GM12865 (cell line): ENCODE measurements around the gene MBD3.
"Not testable (repeated sequence)": the region's sequence is repeated elsewhere in the genome, so short reads cannot be mapped to it uniquely, and the experiment has no call there.

Source experiments
- DNase-seq: peaks from one replicate; pipeline ENCODE4 v3.0.0; 2010; ENCODE audit warnings: low read depth
- H3K4me3 ChIP-seq: 2 replicates; pipeline ENCODE4 v1.5.1; 2011; ENCODE audit warnings: mild to moderate bottlenecking, low read depth, low read length, control low read depth
- CTCF ChIP-seq: IDR thresholded peaks from 2 replicates; pipeline ENCODE4 v1.5.1; 2011; ENCODE audit warnings: low read length, control low read depth, low read depth, inconsistent platforms; ENCODE audit not compliant: insufficient read depth; ENCODE audit errors: missing control alignments

Gene MBD3

GRCh38 chr19:1538978-1539377 lies 53.7 kb downstream of the MBD3 start:
- DNase-seq: no peak
- no peak for TF ChIP-seq CTCF
- H3K4me3 ChIP-seq: no peak overlapping the region

GRCh38 chr19:1535699-1536098 lies 57.0 kb downstream of the MBD3 start:
- not testable (repeated sequence) for DNase-seq, H3K4me3 ChIP-seq

GRCh38 chr19:1534972-1535371 lies 57.7 kb downstream of the MBD3 start:
- no peak for DNase-seq
- H3K4me3 ChIP-seq: no peak overlapping the region
- no peak for TF ChIP-seq CTCF

- no peak for DNase-seq
- no peak for TF ChIP-seq CTCF
- no peak overlapping the region for H3K4me3 ChIP-seq
These were observed 59.0 kb downstream of the MBD3 start for GRCh38 chr19:1533510-1534150.

- TF ChIP-seq CTCF: no peak
- DNase-seq: no peak
- H3K4me3 ChIP-seq: no peak overlapping the region
These were observed 60.7 kb downstream of the MBD3 start for GRCh38 chr19:1532003-1532402.

- H3K4me3 ChIP-seq: no peak overlapping the region
- no peak for DNase-seq
- no peak for TF ChIP-seq CTCF
These were observed 61.1 kb downstream of the MBD3 start for GRCh38 chr19:1531587-1531986.

- DNase-seq: not testable (repeated sequence)
These were observed 61.8 kb downstream of the MBD3 start for GRCh38 chr19:1530856-1531255.

GRCh38 chr19:1529430-1529816 lies 63.2 kb downstream of the MBD3 start:
- H3K4me3 ChIP-seq: no peak overlapping the region
- TF ChIP-seq CTCF: no peak
- no peak for DNase-seq

More at GRCh38 chr19:1530856-1531255, 61.8 kb downstream of the MBD3 start:
- H3K4me3 ChIP-seq: not testable (repeated sequence)
